GM12892 (cell line): ENCODE measurements around the gene LETM1.
A peak's percentile ranks its signal among the peaks of the same experiment; 100 is the strongest.

Experiments used
- DNase-seq: peaks from one replicate; pipeline ENCODE4 v3.0.0; 2011; ENCODE audit not compliant: insufficient read length
- FAIRE-seq: peaks from 2 replicates; lab custom pipeline; 2011; peaks lifted over from hg19 to GRCh38; lab: Jason Lieb, UNC
- POLR2A ChIP-seq: IDR thresholded peaks from 2 replicates; pipeline ENCODE4 v1.6.1; 2011; ENCODE audit warnings: low read depth, low read length, control low read depth
- POLR2AphosphoS5 ChIP-seq: IDR thresholded peaks from 2 replicates; pipeline ENCODE4 v1.6.1; 2011; ENCODE audit warnings: low read depth, low read length, control low read depth
- TAF1 ChIP-seq: IDR thresholded peaks from 2 replicates; pipeline ENCODE4 v1.6.1; 2011; ENCODE audit warnings: low read depth, mild to moderate bottlenecking, control low read depth, low read length, borderline replicate concordance

LETM1 gene

DNA sequence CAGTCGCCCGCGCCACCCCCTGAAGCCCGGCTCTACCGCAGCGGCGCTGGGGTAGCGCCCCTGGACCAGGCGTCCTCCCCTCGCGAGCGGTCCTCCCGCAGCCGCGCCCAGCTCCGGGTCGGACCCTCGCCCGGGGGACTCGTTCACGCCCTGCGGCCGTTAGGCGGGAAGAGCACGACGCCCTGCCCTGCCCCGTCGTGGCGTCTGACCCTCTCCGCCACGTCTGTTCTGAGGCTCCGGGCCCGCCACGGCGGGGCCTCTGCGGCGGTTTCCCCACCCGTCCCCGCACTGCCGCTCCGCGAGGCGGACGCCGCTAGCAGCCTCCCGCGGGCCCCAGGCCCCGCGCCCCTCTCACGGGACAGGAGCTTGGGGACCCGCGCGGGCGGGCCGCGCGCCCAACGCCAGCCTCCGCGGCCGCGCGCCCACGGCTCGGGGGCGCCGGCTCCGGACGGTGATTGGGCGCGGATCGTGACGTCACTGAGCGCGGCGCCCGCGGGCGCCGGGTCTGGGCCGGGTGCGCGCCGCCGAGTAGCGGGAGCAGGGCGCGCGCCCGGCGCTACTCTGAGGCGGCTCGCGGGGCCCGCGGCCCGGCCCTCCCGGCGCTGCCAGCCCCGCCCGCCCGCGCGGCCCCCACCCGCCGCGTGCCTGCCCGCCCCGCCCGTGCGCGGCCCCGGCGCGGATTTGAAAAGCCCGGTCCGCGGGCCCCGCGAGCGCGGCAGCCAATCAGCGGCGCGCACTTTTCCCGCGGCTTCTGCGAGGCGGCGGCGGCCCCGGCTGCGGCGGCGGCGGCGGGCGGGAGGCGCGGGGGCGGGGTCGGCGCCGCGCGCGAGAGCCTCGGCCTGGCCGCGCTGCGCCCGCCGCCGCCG is 14.9 kb upstream of the LETM1 start, which contains the start of gene NSD2:
NSD2 (plus strand) TSS at position 816 of the 866 bp plus-strand sequence. CDS start 29,262 bp downstream, outside the sequence.
- FAIRE-seq, result peak; percentile 78
- TF ChIP-seq POLR2AphosphoS5 (peak; percentile 84), TAF1 (no peak; the same call in 1 of the 2 replicates), POLR2A (peak; percentile 92; the same call in 1 of the 2 replicates)
- peak; percentile 96 for DNase-seq

DNA sequence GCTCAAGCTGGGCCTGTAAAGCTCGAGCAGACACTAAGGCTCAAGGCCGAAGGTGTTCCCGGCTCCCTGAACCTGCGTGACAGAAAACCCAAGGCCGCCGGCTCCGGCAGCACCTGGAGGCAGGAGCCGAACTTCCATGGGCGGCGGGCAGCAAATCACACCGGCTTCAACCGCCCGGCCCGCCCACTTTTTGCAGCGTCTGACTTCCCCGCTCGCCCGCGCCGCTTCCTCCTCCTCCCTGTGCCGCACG is 14.3 kb upstream of the LETM1 start:
- DNase-seq (peak; percentile 75), FAIRE-seq (peak; percentile 91)
- TF ChIP-seq POLR2A, result no peak
- no peak for TF ChIP-seq TAF1
- TF ChIP-seq POLR2AphosphoS5, result no peak

DNA sequence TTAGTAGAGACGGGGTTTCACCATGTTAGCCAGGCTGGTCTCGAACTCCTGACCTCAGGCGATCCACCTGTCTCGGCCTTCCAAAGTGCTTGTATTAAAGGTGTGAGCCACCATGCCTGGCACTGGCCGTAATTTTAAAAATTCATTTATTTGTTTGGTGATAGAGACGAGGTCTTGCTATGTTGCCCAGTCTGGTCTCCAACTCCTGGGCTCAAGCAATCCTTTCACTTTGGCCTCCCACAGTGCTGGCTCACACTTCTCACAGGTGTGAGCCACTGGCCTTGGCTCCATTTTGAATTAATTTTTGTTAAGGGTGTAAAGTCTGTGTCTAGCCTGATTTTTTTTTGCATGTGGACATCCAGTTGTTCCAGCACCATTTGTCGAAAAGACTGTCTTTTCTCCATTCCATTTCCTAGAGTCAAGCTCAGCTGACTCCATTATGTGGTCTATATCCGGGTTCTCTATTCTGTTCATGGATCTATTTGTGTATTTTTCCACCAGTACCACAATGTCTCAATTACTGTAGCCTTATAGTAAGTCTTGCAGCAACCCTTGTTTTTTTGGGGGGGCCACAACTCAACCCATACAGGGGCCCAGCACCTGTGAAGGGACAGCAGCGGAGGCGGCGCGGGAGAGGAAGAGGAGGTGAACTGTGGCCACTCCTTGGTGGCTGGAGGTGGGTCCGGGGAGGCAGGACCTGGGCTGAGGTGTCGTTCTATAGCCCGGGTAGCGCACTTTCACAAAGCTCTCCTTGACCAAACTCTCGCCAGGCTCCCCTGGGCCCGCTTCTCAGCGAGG is 13.8 kb upstream of the LETM1 start:
- FAIRE-seq (no peak), DNase-seq (no peak)
- no peak for TF ChIP-seq POLR2AphosphoS5
- no peak for TF ChIP-seq TAF1
- no peak for TF ChIP-seq POLR2A

DNA sequence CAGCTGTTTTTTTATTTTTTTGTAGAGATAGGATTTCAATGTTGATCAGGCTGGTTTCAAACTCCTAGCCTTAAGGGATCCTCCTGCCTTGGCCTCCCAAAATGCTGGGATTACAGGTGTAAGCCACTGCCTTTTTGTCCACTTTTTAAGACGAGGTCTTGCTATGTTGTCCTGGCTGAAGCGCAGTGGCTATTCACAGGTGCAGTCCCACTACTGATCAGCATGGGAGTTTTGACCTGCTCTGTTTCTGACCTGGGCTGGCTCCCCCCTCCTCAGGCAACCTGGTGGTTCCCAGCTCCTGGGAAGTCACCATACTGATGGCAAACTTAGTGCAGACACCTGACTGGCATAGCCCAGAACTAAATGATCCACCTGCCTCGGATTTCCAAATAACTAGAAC is 13.0 kb upstream of the LETM1 start:
- DNase-seq (no peak), FAIRE-seq (no peak)
- TF ChIP-seq POLR2A (no peak), POLR2AphosphoS5 (no peak), TAF1 (no peak)

DNA sequence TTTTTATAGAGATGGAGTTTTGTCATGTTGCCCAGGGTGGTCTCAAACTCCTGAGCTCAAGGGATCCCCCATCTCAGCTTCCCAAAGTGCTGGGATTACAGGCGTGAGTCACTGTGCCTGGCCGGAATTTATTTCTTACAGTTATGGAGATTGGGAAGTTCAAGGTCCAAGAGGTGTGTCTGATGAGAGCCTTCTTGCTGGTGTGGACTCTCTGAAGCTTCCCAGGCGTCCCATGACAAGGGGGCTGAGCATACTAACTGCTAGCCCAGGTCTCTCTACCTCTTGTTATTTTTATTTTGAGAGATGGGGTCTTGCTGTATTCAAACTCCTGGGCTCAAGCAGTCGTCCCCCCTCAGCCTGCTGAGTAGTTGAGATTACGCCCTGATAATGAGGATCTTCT is 12.3 kb upstream of the LETM1 start:
- no peak for FAIRE-seq
- no peak for TF ChIP-seq POLR2A
- TF ChIP-seq POLR2AphosphoS5, result no peak
- TF ChIP-seq TAF1, result no peak
- no peak for DNase-seq

DNA sequence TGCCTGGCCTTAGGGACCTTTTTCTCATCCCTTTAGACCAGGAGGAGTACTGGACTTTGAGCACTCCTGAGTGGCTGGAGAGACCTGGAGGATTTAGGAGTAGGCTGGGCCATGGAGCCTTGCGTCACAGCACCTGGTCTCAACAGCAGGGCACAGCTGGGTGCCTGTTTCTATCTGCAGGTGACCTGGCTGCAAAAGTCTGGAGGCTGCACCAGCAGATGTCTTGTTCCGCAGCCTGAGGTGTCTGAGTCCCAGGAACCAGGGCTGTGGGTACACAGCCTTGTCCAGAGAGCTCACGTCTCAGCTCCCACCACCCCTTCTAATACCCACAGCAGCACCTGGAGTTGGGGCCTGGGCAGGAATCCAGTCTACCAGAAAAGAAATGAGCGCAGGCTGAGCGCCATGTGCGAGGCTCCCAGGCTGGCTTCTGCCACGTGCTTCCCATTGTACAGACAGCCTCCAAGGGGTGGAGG is 10.3 kb upstream of the LETM1 start:
- no peak for TF ChIP-seq POLR2AphosphoS5
- TF ChIP-seq POLR2A, result no peak
- no peak for TF ChIP-seq TAF1
- no peak for DNase-seq
- no peak for FAIRE-seq

DNA sequence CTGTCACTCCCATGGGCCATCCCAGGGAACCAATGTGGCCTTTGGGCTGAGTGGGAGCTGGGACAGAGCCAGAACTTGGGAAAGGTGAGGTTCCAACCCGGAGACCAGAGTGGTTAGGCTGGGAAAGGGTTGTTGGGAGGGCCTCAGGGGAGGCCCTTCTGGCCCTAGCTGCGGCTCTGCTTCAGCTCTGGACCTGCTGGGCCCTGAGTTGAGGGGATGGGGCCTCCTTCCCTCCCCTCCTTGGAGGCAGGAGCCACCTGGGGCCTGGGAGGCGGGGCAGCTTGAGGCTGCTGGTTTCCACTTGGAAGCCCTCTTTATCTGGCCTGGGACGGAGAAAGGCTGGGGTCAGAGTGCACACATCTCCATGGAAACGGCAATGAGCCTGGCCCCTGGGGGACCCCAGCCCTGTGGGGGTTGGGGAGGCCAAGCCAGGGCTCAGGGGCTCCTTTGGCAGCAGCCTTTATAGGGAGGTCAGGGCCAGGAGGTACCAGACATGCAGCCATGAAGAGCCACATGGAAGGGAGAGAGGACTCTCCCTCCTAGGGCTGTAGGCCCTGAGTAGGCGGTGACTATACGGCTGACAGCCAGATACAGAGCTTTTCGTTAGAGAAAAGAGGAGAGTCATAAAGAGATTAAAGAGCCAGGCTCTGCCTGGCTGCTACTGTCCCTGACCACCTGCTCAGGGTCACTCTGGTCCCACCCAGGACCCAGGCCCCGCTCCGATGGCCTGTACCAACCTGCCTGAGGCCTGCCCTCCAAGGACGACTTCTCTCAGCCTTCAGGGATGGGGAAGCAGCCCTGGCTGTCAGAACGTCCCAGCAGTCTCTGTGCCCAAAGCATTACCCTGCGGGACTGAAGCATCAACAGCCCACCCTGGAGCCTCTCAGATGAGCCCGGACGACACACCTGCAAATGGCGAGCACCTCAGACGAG is 8.4 kb upstream of the LETM1 start:
- no peak for TF ChIP-seq POLR2A
- TF ChIP-seq POLR2AphosphoS5, result no peak
- TF ChIP-seq TAF1, result no peak
- no peak for DNase-seq
- no peak for FAIRE-seq

DNA sequence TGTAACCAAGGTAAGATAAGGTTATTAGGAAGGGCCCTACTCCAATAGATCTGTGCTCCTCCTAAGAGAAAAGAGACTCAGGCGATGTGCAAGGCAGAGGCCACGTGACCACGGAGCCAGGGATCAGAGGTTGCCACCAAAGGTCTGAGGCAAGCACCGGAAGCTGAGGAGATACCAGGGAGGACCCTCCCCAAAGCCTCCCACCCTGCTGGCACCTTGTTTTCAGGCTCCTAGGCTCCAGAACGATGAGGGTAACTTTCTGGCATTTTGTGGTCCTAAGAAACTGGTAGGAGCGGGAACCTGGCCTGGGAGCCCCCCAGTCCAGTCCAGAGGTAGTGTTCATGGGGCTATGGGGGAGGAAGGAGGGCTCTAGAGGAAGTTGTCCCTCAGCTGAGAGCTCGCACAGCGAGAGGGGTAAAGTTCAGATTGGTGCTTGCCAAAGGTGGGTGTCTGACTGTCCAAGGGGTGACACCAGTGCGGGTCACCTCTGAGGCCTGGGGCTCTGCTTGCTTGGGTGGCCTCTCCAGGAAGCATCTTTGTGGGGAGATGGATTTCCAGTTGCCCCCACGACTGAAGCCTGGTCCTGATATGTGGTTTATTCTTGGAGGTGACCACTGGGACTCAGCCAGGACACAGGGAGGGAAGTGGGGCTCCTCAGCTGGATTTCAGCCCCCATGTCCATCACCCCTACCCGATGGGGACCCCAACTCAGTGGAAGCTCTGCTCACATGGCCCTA is 7.5 kb upstream of the LETM1 start:
- no peak for DNase-seq
- FAIRE-seq, result no peak
- TF ChIP-seq TAF1, result no peak

DNA sequence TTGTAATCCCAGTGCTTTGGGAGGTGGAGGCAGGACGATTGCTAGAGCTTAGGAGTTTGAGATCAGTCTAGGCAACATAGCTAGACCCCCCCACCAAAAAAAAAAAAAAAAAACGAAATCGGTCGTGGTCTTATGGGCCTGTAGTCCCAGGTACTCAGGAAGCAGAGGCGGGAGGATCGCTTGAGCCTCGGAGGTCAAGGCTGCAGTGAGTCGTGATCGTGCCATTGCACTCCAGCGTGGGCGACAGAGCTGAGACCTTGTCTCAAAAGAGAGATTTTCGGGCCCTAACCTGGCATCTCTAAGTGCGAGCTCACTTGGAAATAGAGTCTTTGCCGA is 7.0 kb upstream of the LETM1 start:
- FAIRE-seq, result peak; percentile 30
- DNase-seq, result no peak
- no peak for TF ChIP-seq POLR2AphosphoS5
- no peak for TF ChIP-seq TAF1
- no peak for TF ChIP-seq POLR2A
